Sigmoid colon (tissue), 7 donors: ENCODE data around the gene TRIM9. TPM values are rescaled to one million over a fixed set of nuclear protein-coding genes. Genes with fewer than 3 reads are reported as not detected.
"Not testable (repeated sequence)": the region's sequence is repeated elsewhere in the genome, so short reads cannot be mapped to it uniquely, and the experiment has no call there.

ENCODE experiments used
- DNase-seq: peaks from one replicate; pipeline ENCODE4 v3.0.0-alpha.2; 2019
- H3K27ac ChIP-seq, 4 donors: fragments of 200-600 bp; sonication (generic); one replicate each; pipeline ENCODE4 v1.5.1; 2016 to 2019; ENCODE audit warnings: mild to moderate bottlenecking in 1 of 4
- H3K27me3 ChIP-seq, 3 donors: fragments of 200-600 bp; sonication (generic); one replicate each; pipeline ENCODE4 v1.5.1; 2019; ENCODE audit warnings: mild to moderate bottlenecking in 1 of 3
- H3K36me3 ChIP-seq, 4 donors: fragments of 200-600 bp; sonication (generic); one replicate each; pipeline ENCODE4 v1.5.1; 2016 to 2019
- H3K4me1 ChIP-seq, 4 donors: fragments of 200-600 bp; sonication (generic); one replicate each; pipeline ENCODE4 v1.5.1; 2017 to 2019
- H3K4me3 ChIP-seq, 4 donors: fragments of 200-600 bp; sonication (generic); one replicate each; pipeline ENCODE4 v1.5.1; 2017 to 2019; ENCODE audit warnings: mild to moderate bottlenecking in 2 of 4, moderate library complexity in 1 of 4
- H3K9me3 ChIP-seq, 4 donors: fragments of 200-600 bp in 3 of 4; sonication (generic) in 3 of 4; one replicate each; pipeline versions ENCODE4 v1.5.1 to v1.6.1; 2013 to 2019
- EP300 ChIP-seq, 4 donors: sonication (generic); formaldehyde crosslinking; IDR thresholded peaks; one replicate each; pipeline ENCODE4 v1.6.1; 2017; ENCODE audit warnings: antibody characterized with exemption in 4 of 4
- POLR2A ChIP-seq, 2 donors: fragments of 450-650 bp; IDR thresholded peaks; one replicate each; pipeline ENCODE4 v1.6.1; 2016; ENCODE audit warnings: antibody characterized with exemption in 2 of 2, mild to moderate bottlenecking in 2 of 2, moderate library complexity in 2 of 2
- POLR2AphosphoS5 ChIP-seq, 4 donors: sonication (generic); formaldehyde crosslinking; IDR thresholded peaks; one replicate each; pipeline ENCODE4 v1.6.1; 2017; ENCODE audit warnings: antibody characterized with exemption in 4 of 4
- WGBS, 2 donors: extraction: QIAGEN DNeasy Blood & Tissue Kit; methylation state at CpG; one replicate each; pipeline ENCODE4 v1.1.7; 2013; 5-methylcytosine and 5-hydroxymethylcytosine counted together
- intact Hi-C: fragments of 100-400 bp; cut with DNase I; formaldehyde crosslinking; loops from one replicate; pipeline ENCODE4 v1.15.1; 2023
- polyA plus RNA-seq, 3 donors: library from polyadenylated mRNA; stranded (reverse); fragments of 200-250 nt; gene quantifications; one replicate each; pipeline ENCODE4 v1.2.3, GENCODE V29; 2013
- total RNA-seq, 4 donors: library from RNA; depleted of rRNA; stranded (reverse); fragments of >200 nt; gene quantifications; one replicate each; pipeline ENCODE4 v1.1.0, GENCODE V29; 2016
- TF ChIP-seq, protein P1 (sequence below), 4 experiments: fragments of 450-650 bp in 3 of 4; fragments of 200-600 bp in 1 of 4; IDR thresholded peaks; one replicate each; pipeline ENCODE4 v1.5.1; 2016 to 2019; ENCODE audit warnings: antibody characterized with exemption in 4 of 4, mild to moderate bottlenecking in 3 of 4, moderate library complexity in 2 of 4
- donor health status: healthy with polysubstance abuse.
- donor health status: Bipolar disorder and iron deficiency.
- donor health status: healthy.

TRIM9 gene
- total and polyA plus RNA-seq, 7 donors = 2.4 to 21.0 (median 13.5) TPM

DNA sequence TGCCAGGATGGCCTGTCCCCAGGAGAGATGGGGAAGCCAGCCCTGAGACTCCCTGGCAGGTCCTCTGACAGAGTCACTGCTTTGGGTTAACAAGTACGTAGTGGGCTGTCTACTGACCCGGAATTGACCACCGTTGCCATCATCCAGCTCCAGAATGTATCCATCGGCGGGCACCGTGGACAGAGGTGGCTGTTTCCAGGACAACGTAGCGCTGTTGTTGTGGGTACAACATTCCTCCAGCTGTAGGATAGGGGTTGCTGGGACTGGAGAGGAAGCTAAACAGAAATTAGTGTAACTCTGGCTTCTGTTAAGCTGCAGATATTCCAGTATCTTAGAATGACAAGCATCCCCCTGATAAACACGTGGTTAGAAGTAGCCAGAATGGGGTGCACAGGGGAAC, 94.3 kb downstream of the TRIM9 start:
- no peak for DNase-seq

GRCh38 chr14:50999726-51000125, 95.2 kb downstream of the TRIM9 start:
- peaks cover 0 to 29% (median 16%) of the 10 kb centered on the region in 4 donors for H3K4me1 ChIP-seq
- DNase-seq = no peak
- intact Hi-C loops = loop anchor here (5.0 kb wide), 2 partner anchors 37 to 98 kb away; partner anchors contain the start of gene TRIM9
- TF ChIP-seq EP300 (IDR thresholded peaks at IDR 0.05) = no peak
- no peak for TF ChIP-seq POLR2AphosphoS5 (IDR thresholded peaks at IDR 0.05)
- TF ChIP-seq POLR2A (IDR thresholded peaks at IDR 0.05) = no peak
- TF ChIP-seq, protein P1, sequence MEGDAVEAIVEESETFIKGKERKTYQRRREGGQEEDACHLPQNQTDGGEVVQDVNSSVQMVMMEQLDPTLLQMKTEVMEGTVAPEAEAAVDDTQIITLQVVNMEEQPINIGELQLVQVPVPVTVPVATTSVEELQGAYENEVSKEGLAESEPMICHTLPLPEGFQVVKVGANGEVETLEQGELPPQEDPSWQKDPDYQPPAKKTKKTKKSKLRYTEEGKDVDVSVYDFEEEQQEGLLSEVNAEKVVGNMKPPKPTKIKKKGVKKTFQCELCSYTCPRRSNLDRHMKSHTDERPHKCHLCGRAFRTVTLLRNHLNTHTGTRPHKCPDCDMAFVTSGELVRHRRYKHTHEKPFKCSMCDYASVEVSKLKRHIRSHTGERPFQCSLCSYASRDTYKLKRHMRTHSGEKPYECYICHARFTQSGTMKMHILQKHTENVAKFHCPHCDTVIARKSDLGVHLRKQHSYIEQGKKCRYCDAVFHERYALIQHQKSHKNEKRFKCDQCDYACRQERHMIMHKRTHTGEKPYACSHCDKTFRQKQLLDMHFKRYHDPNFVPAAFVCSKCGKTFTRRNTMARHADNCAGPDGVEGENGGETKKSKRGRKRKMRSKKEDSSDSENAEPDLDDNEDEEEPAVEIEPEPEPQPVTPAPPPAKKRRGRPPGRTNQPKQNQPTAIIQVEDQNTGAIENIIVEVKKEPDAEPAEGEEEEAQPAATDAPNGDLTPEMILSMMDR (IDR thresholded peaks at IDR 0.05) = no peak
- H3K36me3 ChIP-seq = peaks cover 0 to 12% (median 0%) of the 10 kb centered on the region in 4 donors
- H3K9me3 ChIP-seq = no peaks in the 10 kb centered on the region
- no peak overlapping the region for H3K27ac ChIP-seq
- H3K27me3 ChIP-seq = no peaks in the 10 kb centered on the region
- WGBS, 2 donors = 87 to 98% methylated on average over 2 of the region's 2 CpGs
- H3K4me3 ChIP-seq = no peak overlapping the region

More for the DNA sequence above, 94.3 kb downstream of the TRIM9 start:
- Histone ChIP-seq H3K36me3 (peaks cover 0 to 12% (median 0%) of the 10 kb centered on the region in 4 donors), H3K27ac (no peak overlapping the region), H3K9me3 (no peaks in the 10 kb centered on the region), H3K4me1 (peaks cover 0 to 37% (median 24%) of the 10 kb centered on the region in 4 donors), H3K27me3 (no peaks in the 10 kb centered on the region), H3K4me3 (no peak overlapping the region)
- intact Hi-C loops = loop anchor here (5.0 kb wide), 2 partner anchors 38 to 97 kb away; partner anchors contain the start of gene TRIM9
- WGBS, 2 donors = 92 to 95% methylated on average over 9 of the region's 9 CpGs
- TF ChIP-seq, protein P1 (IDR thresholded peaks at IDR 0.05) = no peak
- TF ChIP-seq POLR2A (IDR thresholded peaks at IDR 0.05) (no peak), EP300 (IDR thresholded peaks at IDR 0.05) (no peak), POLR2AphosphoS5 (IDR thresholded peaks at IDR 0.05) (no peak)

DNA sequence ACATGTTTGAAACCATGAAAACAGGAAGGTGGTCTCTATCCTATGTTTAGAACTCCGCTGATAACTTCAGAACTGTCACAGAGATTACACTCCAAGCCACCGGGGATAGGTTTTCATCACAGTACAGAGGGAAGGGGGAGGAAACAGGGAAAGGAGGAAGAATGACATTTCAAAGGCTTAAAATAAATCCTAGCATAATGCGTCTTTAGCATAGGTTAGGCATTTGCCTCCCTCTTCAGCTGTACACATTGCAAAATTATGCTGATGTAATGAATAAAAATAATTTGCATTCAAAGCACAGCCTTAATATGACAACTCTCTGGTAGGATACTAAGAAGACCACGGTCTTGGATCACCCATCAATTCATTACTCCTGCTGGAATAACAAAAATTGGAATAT, 96.3 kb downstream of the TRIM9 start:
- DNase-seq = no peak
- Histone ChIP-seq H3K4me1 (peaks cover 0 to 18% (median 10%) of the 10 kb centered on the region in 4 donors), H3K27me3 (no peaks in the 10 kb centered on the region), H3K4me3 (no peak overlapping the region), H3K27ac (no peak overlapping the region), H3K9me3 (no peaks in the 10 kb centered on the region), H3K36me3 (peaks cover 0 to 12% (median 0%) of the 10 kb centered on the region in 4 donors)
- intact Hi-C loops = no loop called here
- no peak for TF ChIP-seq EP300 (IDR thresholded peaks at IDR 0.05)
- no peak for TF ChIP-seq POLR2AphosphoS5 (IDR thresholded peaks at IDR 0.05)
- TF ChIP-seq POLR2A (IDR thresholded peaks at IDR 0.05) = no peak
- TF ChIP-seq, protein P1 (IDR thresholded peaks at IDR 0.05) = no peak
- WGBS, 2 donors = 88 to 90% methylated on average over 4 of the region's 4 CpGs

- H3K27ac ChIP-seq = no peak overlapping the region
- intact Hi-C loops = no loop called here
- peaks cover 0 to 12% (median 0%) of the 10 kb centered on the region in 4 donors for H3K36me3 ChIP-seq
These were observed 97.2 kb downstream of the TRIM9 start for GRCh38 chr14:50997712-50998111.

GRCh38 chr14:50994158-50994557, 100.7 kb downstream of the TRIM9 start:
- H3K27me3 ChIP-seq, H3K9me3 ChIP-seq, H3K4me3 ChIP-seq, intact Hi-C loops, H3K27ac ChIP-seq, H3K36me3 ChIP-seq, DNase-seq, H3K4me1 ChIP-seq: not testable (repeated sequence)

More at GRCh38 chr14:50997712-50998111, 97.2 kb downstream of the TRIM9 start:
- no peak for DNase-seq
- WGBS, 2 donors = 95% methylated on average over 9 of the region's 9 CpGs
- Histone ChIP-seq H3K4me3 (no peak overlapping the region), H3K4me1 (peaks cover 0 to 9% (median 4%) of the 10 kb centered on the region in 4 donors), H3K9me3 (no peaks in the 10 kb centered on the region), H3K27me3 (no peaks in the 10 kb centered on the region)
- no peak for TF ChIP-seq POLR2AphosphoS5 (IDR thresholded peaks at IDR 0.05)
- TF ChIP-seq, protein P1 (IDR thresholded peaks at IDR 0.05) = no peak
